GM12892 (cell line): ENCODE data around the gene RNF126.

ENCODE experiments used
- POLR2A ChIP-seq: IDR thresholded peaks from 2 replicates; pipeline ENCODE4 v1.6.1; 2011; ENCODE audit warnings: low read depth, low read length, control low read depth
- TAF1 ChIP-seq: IDR thresholded peaks from 2 replicates; pipeline ENCODE4 v1.6.1; 2011; ENCODE audit warnings: low read depth, mild to moderate bottlenecking, control low read depth, low read length, borderline replicate concordance

- TF ChIP-seq POLR2A (no peak), TAF1 (no peak)
Observed at GRCh38 chr19:677201-677600, 14.2 kb upstream of the RNF126 start.
